WTC11 (cell line): ENCODE results near the gene PLIN4. TPM values are rescaled to one million over a fixed set of nuclear protein-coding genes. Genes with fewer than 3 reads are reported as not detected.

ENCODE experiments used
- ATAC-seq: fragments of 200-7000 bp; cut with Tn5 transposase; 2 replicates; pipeline ENCODE4 v1.10.0; 2021; ENCODE audit warnings: mild to moderate bottlenecking, moderate library complexity
- CTCF ChIA-PET: fragments of 300-600 bp; sonication (Branson Sonifier 250); formaldehyde crosslinking; loops from one replicate; lab custom pipeline; 2021; ENCODE audit warnings: antibody characterized with exemption; lab: Charles Lee
- POLR2A ChIA-PET: fragments of 350-600 bp; sonication (Branson Sonifier 250); formaldehyde crosslinking; loops from one replicate; lab custom pipeline; 2021; ENCODE audit warnings: antibody characterized with exemption; lab: Charles Lee
- DNase-seq: peaks from one replicate; pipeline ENCODE4 v3.0.0; 2021; ENCODE audit warnings: low spot score
- H3K27ac Mint-ChIP-seq: 2 replicates; pipeline ENCODE4 v1.8.0; 2021; ENCODE audit warnings: mixed read lengths
- H3K27me3 Mint-ChIP-seq: 2 replicates; pipeline ENCODE4 v1.8.0; 2021; ENCODE audit warnings: low read depth, mild to moderate bottlenecking, moderate library complexity, mixed read lengths
- H3K36me3 Mint-ChIP-seq: 2 replicates; pipeline ENCODE4 v1.8.0; 2021; ENCODE audit warnings: mixed read lengths
- H3K4me1 Mint-ChIP-seq: 2 replicates; pipeline ENCODE4 v1.8.0; 2022; ENCODE audit warnings: mixed read lengths
- H3K4me3 Mint-ChIP-seq: 2 replicates; pipeline ENCODE4 v1.8.0; 2021; ENCODE audit warnings: mild to moderate bottlenecking, moderate library complexity, mixed read lengths
- H3K9me3 Mint-ChIP-seq: 2 replicates; pipeline ENCODE4 v1.8.0; 2021; ENCODE audit warnings: mixed read lengths
- FOXK1 ChIP-seq: sonication (generic); formaldehyde crosslinking; IDR thresholded peaks from 2 replicates; pipeline ENCODE4 v1.8.0; 2022; ENCODE audit warnings: mild to moderate bottlenecking, moderate library complexity, missing genetic modification reagents
- FOXP1 ChIP-seq: sonication (generic); formaldehyde crosslinking; IDR thresholded peaks from 2 replicates; pipeline ENCODE4 v1.8.0; 2022; ENCODE audit warnings: missing genetic modification reagents, mild to moderate bottlenecking, moderate library complexity, borderline replicate concordance
- GRHL2 ChIP-seq: fragments of 250-450 bp; sonication (Bioruptor Pico); IDR thresholded peaks from 2 replicates; pipeline ENCODE4 v1.8.0; 2022; ENCODE audit warnings: mild to moderate bottlenecking, moderate library complexity; ENCODE audit not compliant: insufficient replicate concordance, severe bottlenecking
- HMGXB4 ChIP-seq: sonication (generic); formaldehyde crosslinking; IDR thresholded peaks from 2 replicates; pipeline ENCODE4 v1.8.1; 2023; ENCODE audit warnings: mild to moderate bottlenecking, moderate library complexity, missing genetic modification reagents
- JUN ChIP-seq: sonication (generic); formaldehyde crosslinking; IDR thresholded peaks from 2 replicates; pipeline ENCODE4 v1.8.0; 2023; ENCODE audit warnings: mild to moderate bottlenecking, missing genetic modification reagents
- NR2C2 ChIP-seq: sonication (generic); formaldehyde crosslinking; IDR thresholded peaks from 2 replicates; pipeline ENCODE4 v1.8.0; 2022; ENCODE audit warnings: mild to moderate bottlenecking, missing genetic modification reagents
- PRDM15 ChIP-seq: sonication (generic); formaldehyde crosslinking; IDR thresholded peaks from 2 replicates; pipeline ENCODE4 v1.8.0; 2022; ENCODE audit warnings: missing genetic modification reagents
- PRRX2 ChIP-seq: fragments of 250-450 bp; sonication (Bioruptor Pico); IDR thresholded peaks from 2 replicates; pipeline ENCODE4 v1.8.0; 2021; ENCODE audit warnings: mild to moderate bottlenecking
- SMAD4 ChIP-seq: sonication (generic); formaldehyde crosslinking; IDR thresholded peaks from 2 replicates; pipeline ENCODE4 v1.8.0; 2022; ENCODE audit warnings: mild to moderate bottlenecking, missing genetic modification reagents
- SOX15 ChIP-seq: fragments of 250-450 bp; sonication (Bioruptor Pico); IDR thresholded peaks from 2 replicates; pipeline ENCODE4 v1.9.0; 2021; ENCODE audit warnings: mild to moderate bottlenecking
- ZNF138 ChIP-seq: sonication (generic); formaldehyde crosslinking; conservative IDR thresholded peaks from 2 replicates; pipeline ENCODE4 v1.8.1; 2022; ENCODE audit warnings: mild to moderate bottlenecking, moderate library complexity, missing genetic modification reagents
- ZNF317 ChIP-seq: sonication (generic); formaldehyde crosslinking; IDR thresholded peaks from 2 replicates; pipeline ENCODE4 v1.8.1; 2023; ENCODE audit warnings: low read depth, mild to moderate bottlenecking, moderate library complexity, missing genetic modification reagents, borderline replicate concordance
- total RNA-seq: library from RNA; stranded (reverse); gene quantifications from 3 replicates; pipeline ENCODE4 v1.2.3, GENCODE V29; 2021
- TF ChIP-seq, protein P1 (sequence below): fragments of 200-600 bp; IDR thresholded peaks from 2 replicates; pipeline ENCODE4 v1.8.0; 2022; ENCODE audit warnings: antibody characterized with exemption
- TF ChIP-seq, protein P2 (sequence below): fragments of 250-450 bp; sonication (Bioruptor Pico); IDR thresholded peaks from 2 replicates; pipeline ENCODE4 v1.9.0; 2021; ENCODE audit warnings: mild to moderate bottlenecking

PLIN4 gene
- total RNA-seq, 1 experiment from 2014 or later = 0.35 TPM

DNA sequence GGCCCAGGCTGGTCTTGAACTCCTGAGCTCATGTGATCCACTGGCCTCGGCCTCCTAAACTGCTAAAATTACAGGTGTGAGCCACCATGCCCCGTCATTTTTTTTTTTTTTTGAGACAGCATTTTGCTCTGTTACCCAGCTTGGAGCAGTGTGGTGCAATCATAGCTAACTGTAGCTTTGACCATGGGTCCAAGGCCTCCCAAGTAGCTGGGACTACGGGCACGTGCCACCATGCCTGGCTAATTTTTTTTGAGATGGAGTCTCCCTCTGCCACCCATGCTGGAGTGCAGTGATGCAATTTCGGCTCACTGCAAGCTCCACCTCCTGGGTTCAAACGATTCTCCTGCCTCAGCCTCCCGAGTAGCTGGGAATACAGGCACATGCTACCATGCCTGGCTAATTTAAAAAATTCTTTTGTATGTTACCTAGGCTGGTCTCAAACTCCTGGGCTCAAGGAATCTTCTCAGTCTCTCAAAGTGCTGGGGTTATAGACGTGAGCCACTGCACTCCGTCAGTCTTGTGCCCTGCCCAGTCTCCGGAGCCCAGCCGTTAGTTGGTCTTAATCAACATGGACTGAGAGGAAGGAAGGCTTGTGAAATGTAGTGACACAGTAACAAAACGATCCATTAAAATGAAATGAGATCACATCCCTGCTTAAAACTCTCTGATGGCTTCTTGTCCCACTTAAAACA lies 23.0 kb upstream of the PLIN4 start:
- DNase-seq (no peak), ATAC-seq (no peak)
- Mint-ChIP-seq H3K9me3 (peaks cover 4% of the 10 kb centered on the region), H3K4me1 (peaks cover 4% of the 10 kb centered on the region; the same call in 1 of the 2 replicates), H3K4me3 (no peak overlapping the region), H3K27ac (no peak overlapping the region), H3K36me3 (peaks cover 3% of the 10 kb centered on the region; the same call in 1 of the 2 replicates), H3K27me3 (peaks cover 25% of the 10 kb centered on the region)
- TF ChIP-seq JUN (CRISPR knock-in tag) (no peak), ZNF317 (no peak), HMGXB4 (CRISPR knock-in tag) (no peak), ZNF138 (CRISPR knock-in tag) (no peak), FOXP1 (CRISPR knock-in tag) (no peak), FOXK1 (CRISPR knock-in tag) (no peak), SMAD4 (CRISPR knock-in tag) (no peak), PRRX2 (CRISPR knock-in tag) (no peak), PRDM15 (CRISPR knock-in tag) (no peak), SOX15 (CRISPR knock-in tag) (no peak), GRHL2 (CRISPR knock-in tag) (no peak), NR2C2 (CRISPR knock-in tag) (no peak)
- TF ChIP-seq, protein P1, sequence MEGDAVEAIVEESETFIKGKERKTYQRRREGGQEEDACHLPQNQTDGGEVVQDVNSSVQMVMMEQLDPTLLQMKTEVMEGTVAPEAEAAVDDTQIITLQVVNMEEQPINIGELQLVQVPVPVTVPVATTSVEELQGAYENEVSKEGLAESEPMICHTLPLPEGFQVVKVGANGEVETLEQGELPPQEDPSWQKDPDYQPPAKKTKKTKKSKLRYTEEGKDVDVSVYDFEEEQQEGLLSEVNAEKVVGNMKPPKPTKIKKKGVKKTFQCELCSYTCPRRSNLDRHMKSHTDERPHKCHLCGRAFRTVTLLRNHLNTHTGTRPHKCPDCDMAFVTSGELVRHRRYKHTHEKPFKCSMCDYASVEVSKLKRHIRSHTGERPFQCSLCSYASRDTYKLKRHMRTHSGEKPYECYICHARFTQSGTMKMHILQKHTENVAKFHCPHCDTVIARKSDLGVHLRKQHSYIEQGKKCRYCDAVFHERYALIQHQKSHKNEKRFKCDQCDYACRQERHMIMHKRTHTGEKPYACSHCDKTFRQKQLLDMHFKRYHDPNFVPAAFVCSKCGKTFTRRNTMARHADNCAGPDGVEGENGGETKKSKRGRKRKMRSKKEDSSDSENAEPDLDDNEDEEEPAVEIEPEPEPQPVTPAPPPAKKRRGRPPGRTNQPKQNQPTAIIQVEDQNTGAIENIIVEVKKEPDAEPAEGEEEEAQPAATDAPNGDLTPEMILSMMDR = no peak
- TF ChIP-seq, protein P2, sequence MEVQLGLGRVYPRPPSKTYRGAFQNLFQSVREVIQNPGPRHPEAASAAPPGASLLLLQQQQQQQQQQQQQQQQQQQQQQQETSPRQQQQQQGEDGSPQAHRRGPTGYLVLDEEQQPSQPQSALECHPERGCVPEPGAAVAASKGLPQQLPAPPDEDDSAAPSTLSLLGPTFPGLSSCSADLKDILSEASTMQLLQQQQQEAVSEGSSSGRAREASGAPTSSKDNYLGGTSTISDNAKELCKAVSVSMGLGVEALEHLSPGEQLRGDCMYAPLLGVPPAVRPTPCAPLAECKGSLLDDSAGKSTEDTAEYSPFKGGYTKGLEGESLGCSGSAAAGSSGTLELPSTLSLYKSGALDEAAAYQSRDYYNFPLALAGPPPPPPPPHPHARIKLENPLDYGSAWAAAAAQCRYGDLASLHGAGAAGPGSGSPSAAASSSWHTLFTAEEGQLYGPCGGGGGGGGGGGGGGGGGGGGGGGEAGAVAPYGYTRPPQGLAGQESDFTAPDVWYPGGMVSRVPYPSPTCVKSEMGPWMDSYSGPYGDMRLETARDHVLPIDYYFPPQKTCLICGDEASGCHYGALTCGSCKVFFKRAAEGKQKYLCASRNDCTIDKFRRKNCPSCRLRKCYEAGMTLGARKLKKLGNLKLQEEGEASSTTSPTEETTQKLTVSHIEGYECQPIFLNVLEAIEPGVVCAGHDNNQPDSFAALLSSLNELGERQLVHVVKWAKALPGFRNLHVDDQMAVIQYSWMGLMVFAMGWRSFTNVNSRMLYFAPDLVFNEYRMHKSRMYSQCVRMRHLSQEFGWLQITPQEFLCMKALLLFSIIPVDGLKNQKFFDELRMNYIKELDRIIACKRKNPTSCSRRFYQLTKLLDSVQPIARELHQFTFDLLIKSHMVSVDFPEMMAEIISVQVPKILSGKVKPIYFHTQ (CRISPR knock-in tag) = no peak
- ChIA-PET CTCF (interaction anchor here (0.6 to 11.1 kb wide), 8 partner anchors 17 to 354 kb away, joined by 3 to 285 read pairs (median 4); no protein-coding TSS in a partner anchor), POLR2A (no interaction called here)
